Hematopoietic multipotent progenitor cell (in vitro differentiated cells): ENCODE results near the gene MECP2. TPM values are rescaled to one million over a fixed set of nuclear protein-coding genes. Genes with fewer than 3 reads are reported as not detected.

Source experiments
- DNase-seq, 3 donors: peaks; one replicate each; pipeline ENCODE4 v3.0.0-alpha.2; 2011 to 2015; ENCODE audit warnings: low read depth in 2 of 3, low spot score in 2 of 3
- total RNA-seq: library from RNA; depleted of rRNA; stranded (reverse); fragments of >200 nt; gene quantifications from one replicate; pipeline ENCODE4 v1.2.3, GENCODE V29; 2012

MECP2 gene
- total RNA-seq, 1 donor: 25.3 TPM

- DNase-seq: no peak
Measured at GRCh38 chrX:154064637-154065435, 32.7 kb downstream of the MECP2 start.

DNA sequence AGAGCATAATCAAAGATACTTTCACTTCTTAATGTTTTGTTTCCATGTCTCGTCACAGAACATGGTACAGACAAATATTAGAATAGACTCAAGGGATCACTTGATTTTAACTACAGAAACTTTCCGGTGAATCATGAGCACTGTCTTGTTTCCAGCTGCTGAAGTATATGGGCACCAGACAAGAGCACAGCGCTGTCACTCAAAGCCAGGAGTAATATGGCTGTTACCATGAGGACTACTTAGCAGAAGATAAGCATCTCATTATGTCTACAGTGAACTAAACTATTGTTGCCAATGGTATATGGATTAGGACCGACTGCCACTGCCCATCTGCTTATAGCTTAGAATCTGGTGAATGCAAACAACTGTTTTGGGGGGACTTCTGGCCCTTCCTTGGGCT lies 34.3 kb downstream of the MECP2 start:
- DNase-seq: no peak

- no peak for DNase-seq
Measured at GRCh38 chrX:154061801-154062200, 35.7 kb downstream of the MECP2 start.

GRCh38 chrX:154059729-154060245 lies 37.7 kb downstream of the MECP2 start:
- no peak for DNase-seq

GRCh38 chrX:154059231-154059630 lies 38.3 kb downstream of the MECP2 start:
- no peak for DNase-seq

GRCh38 chrX:154058214-154058997 lies 39.1 kb downstream of the MECP2 start:
- no peak for DNase-seq

DNA sequence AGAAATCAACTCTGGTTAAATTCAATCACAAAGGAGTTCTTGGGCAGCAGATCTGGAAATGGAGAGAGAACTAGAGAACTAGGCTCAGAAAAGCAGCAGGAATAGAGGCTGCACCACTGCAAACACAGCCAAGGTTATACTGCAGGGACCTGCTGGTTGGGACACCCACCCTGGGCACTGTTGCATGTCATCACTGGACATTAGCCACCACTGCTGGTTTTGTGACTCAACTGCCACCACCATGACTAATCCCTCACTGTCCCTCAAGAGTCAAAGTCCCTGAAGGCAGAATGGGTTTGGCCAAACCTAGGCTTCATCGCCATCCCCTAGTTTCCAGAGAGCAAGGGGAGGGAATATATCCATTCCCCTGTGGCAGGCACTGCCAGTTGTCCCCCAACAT lies 39.7 kb downstream of the MECP2 start:
- DNase-seq: no peak

GRCh38 chrX:154056770-154057241 lies 40.7 kb downstream of the MECP2 start:
- DNase-seq: peak; percentile 6 to 42 (median 15)

GRCh38 chrX:154051201-154051810 lies 46.2 kb downstream of the MECP2 start:
- peak; percentile 37 to 69 (median 47) for DNase-seq

DNA sequence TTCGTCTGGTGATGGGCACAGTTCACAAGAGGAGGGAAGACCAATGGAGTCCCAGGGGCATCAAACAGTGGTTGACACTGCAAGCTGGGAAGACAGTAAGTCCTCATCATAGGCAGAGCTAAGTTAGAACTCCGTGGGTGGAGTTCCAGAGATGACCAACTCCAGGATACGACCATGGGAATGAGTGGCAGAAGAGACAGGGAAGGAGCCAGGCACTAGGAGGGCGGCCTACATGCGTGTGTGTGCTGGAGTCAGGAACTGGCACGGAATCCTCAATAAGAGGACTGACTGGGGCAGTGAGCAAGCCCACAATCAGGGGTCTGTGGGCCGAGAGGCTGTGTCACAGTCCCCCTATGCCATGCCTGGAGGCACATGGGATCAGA lies 47.4 kb downstream of the MECP2 start:
- no peak for DNase-seq

DNA sequence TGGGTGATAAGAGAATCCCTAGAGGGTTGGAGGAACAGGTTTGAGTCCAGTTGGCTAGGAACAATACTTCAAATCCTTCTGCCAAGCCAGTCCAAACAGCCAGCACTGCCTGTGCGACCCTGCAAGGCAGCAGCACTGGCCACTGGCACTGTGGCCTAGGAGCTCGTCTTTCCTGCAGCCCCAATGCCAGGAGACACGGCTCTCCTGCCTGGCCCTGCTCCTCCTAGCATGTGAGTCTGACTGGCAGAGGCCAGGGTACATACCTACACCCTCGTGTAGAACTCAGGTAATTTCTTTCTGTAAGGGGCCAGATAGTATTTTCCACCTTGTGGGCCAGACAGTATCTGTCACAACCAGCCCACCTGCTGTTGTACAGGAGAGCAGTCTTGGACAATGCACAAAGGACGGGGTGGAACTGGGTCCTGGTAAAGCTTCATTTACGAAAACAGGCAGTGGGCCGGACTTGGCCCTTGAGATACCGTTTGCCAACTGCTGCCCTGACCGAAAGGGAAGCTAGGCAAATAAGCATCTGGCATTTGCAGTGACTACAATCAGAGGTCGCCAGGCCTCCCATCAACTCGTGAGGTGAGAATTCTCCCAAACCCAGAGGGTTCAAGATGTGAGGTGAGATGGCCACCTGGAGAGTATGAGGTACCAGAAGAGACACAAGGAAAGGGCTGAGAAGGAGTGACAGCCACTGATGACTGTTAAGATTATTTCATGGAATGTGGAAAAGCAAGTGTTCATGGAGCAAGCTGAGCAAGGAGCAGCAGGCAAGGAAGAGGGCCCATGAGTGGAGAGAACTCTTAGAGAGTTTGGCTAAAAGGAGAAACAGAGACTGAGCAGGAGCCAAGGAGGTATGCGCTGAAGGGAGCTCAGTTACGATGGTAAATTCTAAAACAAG lies 48.1 kb downstream of the MECP2 start:
- no peak for DNase-seq

DNA sequence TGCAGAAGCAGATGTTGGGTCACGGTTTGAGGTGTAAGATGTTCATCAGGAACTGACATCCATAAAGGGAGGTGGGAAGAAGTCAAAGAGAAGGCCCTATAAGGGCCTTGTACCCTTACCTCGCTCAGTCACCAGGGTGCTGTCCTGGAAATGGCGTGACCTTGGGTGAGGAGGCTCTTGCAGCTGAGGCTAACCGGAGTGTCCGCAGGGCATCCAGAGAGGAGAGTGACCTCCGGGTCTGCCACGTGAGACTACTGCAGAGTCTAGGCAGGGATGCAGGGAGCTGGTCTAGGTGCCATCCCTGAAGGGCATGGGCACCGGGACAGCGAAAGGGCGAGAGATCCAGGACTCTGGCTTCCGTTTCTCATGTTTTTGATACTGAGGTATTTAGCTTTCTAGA lies 49.1 kb downstream of the MECP2 start:
- DNase-seq: no peak

DNA sequence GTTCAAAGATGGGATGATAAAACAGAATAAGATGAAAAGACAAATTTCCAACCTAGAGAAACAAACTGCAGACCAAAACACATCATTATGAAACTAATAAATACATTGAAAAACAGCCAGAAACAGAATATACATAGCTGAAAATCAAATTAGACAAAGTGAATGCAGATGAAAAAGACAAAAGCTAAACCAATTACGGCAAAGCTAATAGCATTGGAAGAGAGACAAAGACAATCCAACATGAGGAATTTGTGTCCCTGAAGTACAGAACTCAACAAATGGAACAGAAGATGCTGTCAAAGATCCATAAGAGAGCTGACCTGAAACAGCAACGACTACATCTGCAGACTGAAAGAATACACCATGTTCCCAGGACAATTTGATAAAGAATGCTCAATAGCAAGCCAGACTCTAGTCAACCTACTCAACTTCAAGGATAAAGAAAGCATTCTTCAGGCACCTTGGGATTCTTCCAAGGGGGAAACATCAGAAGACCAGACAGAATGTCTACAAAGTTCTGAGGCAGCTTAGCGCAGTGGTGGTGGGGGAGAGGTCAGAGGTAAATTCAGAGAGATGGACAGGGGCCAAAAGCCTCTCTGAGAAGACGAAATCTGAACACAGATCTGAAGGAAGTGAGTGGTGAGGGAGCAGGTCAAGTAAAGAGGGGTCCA lies 50.4 kb downstream of the MECP2 start:
- DNase-seq: no peak

GRCh38 chrX:154046031-154046781 lies 51.3 kb downstream of the MECP2 start:
- no peak for DNase-seq

DNA sequence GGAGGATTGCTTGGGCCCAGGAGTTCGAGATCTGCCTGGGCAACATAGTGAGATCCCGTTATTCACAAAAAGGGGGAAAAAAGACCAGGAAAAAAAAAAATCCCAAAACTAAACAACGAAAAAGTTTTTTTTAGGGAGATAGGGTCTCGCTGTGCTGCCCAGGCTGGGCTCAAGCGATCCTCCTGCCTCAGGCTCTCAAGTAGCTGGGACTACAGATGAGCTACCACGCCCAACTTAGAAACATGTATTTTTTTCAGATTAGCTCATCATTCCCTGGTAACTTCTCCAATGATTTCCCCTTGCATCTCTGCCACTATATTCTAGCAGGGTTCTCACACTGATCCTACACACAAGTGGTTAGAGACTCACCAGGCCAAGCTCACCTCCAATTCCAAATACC lies 53.4 kb downstream of the MECP2 start:
- no peak for DNase-seq

DNA sequence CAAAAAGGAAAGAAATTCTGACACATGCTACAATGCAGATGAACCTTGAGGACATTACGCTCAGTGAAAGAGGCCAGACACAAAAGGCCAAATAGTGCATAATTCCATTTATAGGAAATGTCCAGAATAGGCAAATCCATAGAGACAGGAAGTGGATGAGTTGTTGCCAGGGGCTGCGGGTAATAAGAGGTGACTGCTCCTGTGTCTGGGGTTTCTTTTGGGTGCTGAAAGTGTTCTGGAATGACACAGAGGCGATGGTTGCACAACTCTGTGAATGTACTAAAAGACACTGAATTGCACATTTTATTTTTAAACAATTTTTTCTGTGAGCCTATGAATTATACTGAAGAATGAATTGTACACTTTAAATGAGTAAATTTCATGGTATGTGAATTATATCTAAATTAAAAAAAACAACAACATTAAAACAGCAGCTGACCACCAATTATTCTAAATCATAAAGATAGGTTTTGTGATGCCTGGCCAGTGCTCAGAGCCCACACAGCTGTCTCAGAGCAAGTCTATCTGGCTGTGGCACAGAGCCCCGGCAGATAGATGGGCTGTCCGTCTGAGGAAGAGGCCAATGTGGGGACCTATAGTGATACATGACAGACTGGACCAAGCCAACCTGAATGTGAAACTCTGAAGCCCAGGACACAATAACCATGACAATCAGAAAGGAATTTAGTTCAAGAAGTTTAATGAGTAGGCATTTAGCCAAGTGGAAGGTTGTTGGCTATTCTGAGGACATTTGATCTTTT lies 54.3 kb downstream of the MECP2 start:
- DNase-seq: no peak

DNA sequence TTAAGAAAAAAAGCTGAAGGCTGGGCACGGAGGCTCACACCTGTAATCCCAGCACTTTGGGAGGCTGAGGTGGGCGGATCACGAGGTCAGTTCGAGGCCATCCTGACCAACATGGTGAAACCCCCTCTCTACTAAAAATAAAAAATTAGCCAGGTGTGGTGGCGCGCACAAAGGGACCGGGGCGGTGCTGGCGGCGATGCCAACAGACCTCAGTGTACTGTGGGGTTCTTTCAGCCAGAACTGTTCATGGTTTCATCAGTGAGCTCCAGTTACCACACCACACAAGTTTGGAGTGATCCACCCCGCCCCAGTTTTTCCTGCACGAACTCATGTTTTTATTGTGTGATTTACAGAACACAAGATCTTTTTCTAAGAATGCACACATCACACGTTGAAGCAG lies 56.7 kb downstream of the MECP2 start:
- no peak for DNase-seq

DNA sequence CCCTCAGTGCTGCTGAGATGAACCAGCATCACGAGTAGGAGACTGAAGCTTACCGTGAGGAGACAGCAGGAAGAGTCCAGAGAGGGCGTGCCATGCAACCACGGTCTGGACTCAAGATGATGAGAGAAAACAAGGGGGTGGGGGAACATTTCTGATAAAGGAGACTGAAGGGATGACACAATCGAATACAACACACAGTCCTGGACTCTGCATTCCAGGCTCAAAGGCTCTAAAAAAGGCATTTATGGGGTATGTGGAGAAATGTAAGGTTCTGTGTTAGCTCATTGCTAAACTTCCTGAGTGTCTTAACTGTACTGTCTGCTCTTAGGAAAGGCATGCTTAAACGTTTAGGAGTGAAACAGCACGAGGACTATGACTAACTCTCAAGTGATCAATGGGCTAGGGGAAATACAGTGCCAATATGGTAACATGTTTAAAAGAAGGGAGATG lies 57.2 kb downstream of the MECP2 start:
- no peak for DNase-seq
